Gastroesophageal sphincter (tissue), 4 donors: ENCODE data around the gene SLC35A2. TPM values are rescaled to one million over a fixed set of nuclear protein-coding genes. Genes with fewer than 3 reads are reported as not detected.
A peak's percentile ranks its signal among the peaks of the same experiment; 100 is the strongest.

Experiments used
- ATAC-seq: fragments of 150-250 bp; one replicate; pipeline ENCODE4 v1.9.1; 2016; ENCODE audit warnings: mild to moderate bottlenecking, moderate library complexity
- H3K27ac ChIP-seq, 4 donors: fragments of 200-600 bp; sonication (generic) in 3 of 4; 1 replicate in 3 of 4; 2 replicates in 1 of 4; pipeline ENCODE4 v1.5.1; 2016 to 2019
- H3K27me3 ChIP-seq: fragments of 200-600 bp; sonication (generic); one replicate; pipeline ENCODE4 v1.5.1; 2019
- H3K36me3 ChIP-seq, 2 donors: fragments of 200-600 bp; sonication (generic); one replicate each; pipeline ENCODE4 v1.5.1; 2019; ENCODE audit warnings: control low read depth in 1 of 2
- H3K4me1 ChIP-seq, 3 donors: fragments of 200-600 bp; sonication (generic); 1 replicate in 2 of 3; 2 replicates in 1 of 3; pipeline ENCODE4 v1.5.1; 2016 to 2019; ENCODE audit warnings: control low read depth in 2 of 3
- H3K4me3 ChIP-seq, 2 donors: fragments of 200-600 bp; sonication (generic); one replicate each; pipeline ENCODE4 v1.5.1; 2019; ENCODE audit warnings: mild to moderate bottlenecking in 1 of 2, moderate library complexity in 1 of 2
- H3K9me3 ChIP-seq, 3 donors: fragments of 200-600 bp; sonication (generic); one replicate each; pipeline ENCODE4 v1.5.1; 2017 to 2019; ENCODE audit warnings: control low read depth in 2 of 3
- CTCF ChIP-seq, 4 experiments: fragments of 200-600 bp in 2 of 4; fragments of 450-650 bp in 2 of 4; sonication (generic) in 1 of 4; IDR thresholded peaks; one replicate each; pipeline ENCODE4 v1.5.1; 2017 to 2019; ENCODE audit warnings: antibody characterized with exemption in 4 of 4, mild to moderate bottlenecking in 2 of 4, moderate library complexity in 2 of 4
- EP300 ChIP-seq: sonication (generic); formaldehyde crosslinking; IDR thresholded peaks from one replicate; pipeline ENCODE4 v1.6.1; 2017; ENCODE audit warnings: antibody characterized with exemption, mild to moderate bottlenecking
- POLR2A ChIP-seq, 2 donors: fragments of 450-650 bp; IDR thresholded peaks; one replicate each; pipeline ENCODE4 v1.6.1; 2017; ENCODE audit warnings: antibody characterized with exemption in 2 of 2, mild to moderate bottlenecking in 2 of 2, moderate library complexity in 1 of 2
- POLR2AphosphoS5 ChIP-seq: sonication (generic); formaldehyde crosslinking; IDR thresholded peaks from one replicate; pipeline ENCODE4 v1.6.1; 2017; ENCODE audit warnings: antibody characterized with exemption
- WGBS, 2 donors: methylation state at CpG; one replicate each; pipeline ENCODE4 v1.1.5; 2018; ENCODE audit warnings: low coverage in 1 of 2; 5-methylcytosine and 5-hydroxymethylcytosine counted together
- total RNA-seq, 4 donors: library from RNA; depleted of rRNA; stranded (reverse); fragments of >200 nt; gene quantifications; one replicate each; pipeline ENCODE4 v1.1.0, GENCODE V29; 2016

Gene SLC35A2
- total RNA-seq, 4 donors from 2014 or later: 8.1 to 12.8 (median 11.9) TPM

- Histone ChIP-seq H3K27me3 (no peaks in the 10 kb centered on the region), H3K9me3 (no peaks in the 10 kb centered on the region), H3K4me1 (peaks cover 0 to 36% (median 0%) of the 10 kb centered on the region in 3 donors), H3K4me3 (no peak overlapping the region), H3K36me3 (peaks cover 0 to 29% of the 10 kb centered on the region in 2 donors), H3K27ac (no peak overlapping the region)
- no peak for TF ChIP-seq EP300
- no peak for TF ChIP-seq POLR2A (IDR thresholded peaks at IDR 0.05)
- no peak for TF ChIP-seq CTCF (IDR thresholded peaks at IDR 0.05)
- TF ChIP-seq POLR2AphosphoS5: no peak
- WGBS, 2 donors: 60% methylated on average over 2 of the region's 2 CpGs; no CpG with 5 or more reads in 1 of the 2 donors
- ATAC-seq: no peak
Observed at GRCh38 chrX:48942895-48943294, 31.4 kb upstream of the SLC35A2 start.

- H3K36me3 ChIP-seq: peaks cover 0 to 29% of the 10 kb centered on the region in 2 donors
- H3K27me3 ChIP-seq: no peaks in the 10 kb centered on the region
- TF ChIP-seq POLR2AphosphoS5: no peak
- TF ChIP-seq EP300: no peak
- no peak for TF ChIP-seq POLR2A (IDR thresholded peaks at IDR 0.05)
- TF ChIP-seq CTCF (IDR thresholded peaks at IDR 0.05): no peak
- peaks cover 0 to 46% (median 0%) of the 10 kb centered on the region in 3 donors for H3K4me1 ChIP-seq
- 80% methylated on average over 1 of the region's 2 CpGs; no CpG with 5 or more reads in 1 of the 2 donors for whole genome bisulfite sequencing, 2 donors
- H3K9me3 ChIP-seq: no peaks in the 10 kb centered on the region
- no peak overlapping the region for H3K27ac ChIP-seq
- no peak for ATAC-seq
- H3K4me3 ChIP-seq: no peak overlapping the region
Observed at GRCh38 chrX:48940404-48940955, 29.0 kb upstream of the SLC35A2 start.

- Histone ChIP-seq H3K4me1 (peaks cover 0 to 45% (median 0%) of the 10 kb centered on the region in 3 donors), H3K4me3 (no peak overlapping the region), H3K36me3 (peaks cover 0 to 35% of the 10 kb centered on the region in 2 donors), H3K27ac (peak overlapping the region in 1 of 4 donors; percentile 6), H3K9me3 (no peaks in the 10 kb centered on the region), H3K27me3 (no peaks in the 10 kb centered on the region)
- TF ChIP-seq EP300 (no peak), CTCF (IDR thresholded peaks at IDR 0.05) (no peak), POLR2A (IDR thresholded peaks at IDR 0.05) (no peak), POLR2AphosphoS5 (no peak)
- WGBS, 2 donors: no CpG with 5 or more reads among the region's 3 CpGs
- ATAC-seq: no peak
Observed at GRCh38 chrX:48939524-48940228, 28.2 kb upstream of the SLC35A2 start.

GRCh38 chrX:48938721-48939425 is 27.4 kb upstream of the SLC35A2 start:
- WGBS, 2 donors: 60% methylated on average over 1 of the region's 1 CpG; no CpG with 5 or more reads in 1 of the 2 donors

More at GRCh38 chrX:48938721-48939425, 27.4 kb upstream of the SLC35A2 start:
- no peak for ATAC-seq
- peak overlapping the region in 1 of 4 donors; percentile 6 for H3K27ac ChIP-seq
- H3K27me3 ChIP-seq: no peaks in the 10 kb centered on the region
- peaks cover 0 to 45% (median 0%) of the 10 kb centered on the region in 3 donors for H3K4me1 ChIP-seq
- no peaks in the 10 kb centered on the region for H3K9me3 ChIP-seq
- TF ChIP-seq EP300 (no peak), POLR2A (IDR thresholded peaks at IDR 0.05) (no peak), CTCF (IDR thresholded peaks at IDR 0.05) (no peak), POLR2AphosphoS5 (no peak)
- peaks cover 0 to 39% of the 10 kb centered on the region in 2 donors for H3K36me3 ChIP-seq
- no peak overlapping the region for H3K4me3 ChIP-seq
